SK-N-SH (cell line): Measurements from ENCODE around the gene ADORA3. TPM values are rescaled to one million over a fixed set of nuclear protein-coding genes. Genes with fewer than 3 reads are reported as not detected.

Source experiments
- CTCF ChIA-PET: fragments of 300-600, 350-600 bp; formaldehyde crosslinking; extraction: SDS; loops from one replicate; lab custom pipeline; 2021; lab: Yijun Ruan, JAX
- POLR2A ChIA-PET: fragments of 350-600 bp; sonication (Branson Sonifier 250); formaldehyde crosslinking; extraction: SDS; loops from one replicate; lab custom pipeline; 2020; ENCODE audit warnings: antibody characterized with exemption, inconsistent platforms; lab: Yijun Ruan, JAX
- DNase-seq: peaks from one replicate; pipeline ENCODE4 v3.0.0; 2012
- H2AFZ ChIP-seq: fragments of 200-600 bp; sonication (generic); 2 replicates; pipeline ENCODE4 v1.8.1; 2016; ENCODE audit warnings: antibody characterized with exemption, mild to moderate bottlenecking, low read depth
- H3F3A ChIP-seq: fragments of 200-600 bp; sonication (generic); replicated peaks from 2 replicates; pipeline ENCODE3; 2016; ENCODE audit warnings: antibody characterized with exemption, mild to moderate bottlenecking; ENCODE audit not compliant: insufficient read depth
- H3K27ac ChIP-seq, 2 experiments: fragments of 200-500 bp in 1 of 2; fragments of 200-600 bp in 1 of 2; sonication (Bioruptor generic) in 1 of 2; sonication (generic), shearing (Covaris generic) in 1 of 2; 2 replicates each; pipeline versions ENCODE4 v1.5.1 to v1.6.1; 2014 to 2016; ENCODE audit warnings: low read depth in 2 of 2, inconsistent platforms in 1 of 2, low read length in 1 of 2, mild to moderate bottlenecking in 1 of 2, mixed read lengths in 1 of 2
- H3K27me3 ChIP-seq: fragments of 200-600 bp; sonication (generic), shearing (Covaris generic); 2 replicates; pipeline ENCODE4 v1.6.1; 2016; ENCODE audit warnings: mixed run types; ENCODE audit not compliant: insufficient read depth
- H3K36me3 ChIP-seq, 2 experiments: fragments of 200-500 bp in 1 of 2; fragments of 200-600 bp in 1 of 2; sonication (Bioruptor generic) in 1 of 2; sonication (generic) in 1 of 2; replicated peaks in 1 of 2; 2 replicates each; pipeline versions ENCODE3 to v1.5.1; 2014 to 2016; ENCODE audit warnings: low read length in 1 of 2, mild to moderate bottlenecking in 1 of 2; ENCODE audit not compliant: insufficient read depth in 2 of 2, control insufficient read depth in 1 of 2
- H3K4me1 ChIP-seq, 2 experiments: fragments of 200-500 bp in 1 of 2; fragments of 200-600 bp in 1 of 2; sonication (Bioruptor generic) in 1 of 2; sonication (generic), shearing (Covaris generic) in 1 of 2; 2 replicates each; pipeline versions ENCODE4 v1.5.1 to v1.6.1; 2014 to 2016; ENCODE audit warnings: low read depth in 1 of 2, low read length in 1 of 2, mixed run types in 1 of 2; ENCODE audit not compliant: insufficient read depth in 2 of 2, control insufficient read depth in 1 of 2
- H3K4me2 ChIP-seq: fragments of 200-600 bp; sonication (generic), shearing (Covaris generic); 2 replicates; pipeline ENCODE4 v1.6.1; 2017; ENCODE audit warnings: mixed run types
- H3K4me3 ChIP-seq, 2 experiments: fragments of 200-500 bp in 1 of 2; fragments of 200-600 bp in 1 of 2; sonication (Bioruptor generic) in 1 of 2; sonication (generic), shearing (Covaris generic) in 1 of 2; 2 replicates each; pipeline versions ENCODE4 v1.5.1 to v1.8.1; 2014 to 2016; ENCODE audit warnings: low read depth in 2 of 2, inconsistent platforms in 1 of 2, low read length in 1 of 2, mild to moderate bottlenecking in 1 of 2, mixed read lengths in 1 of 2, moderate library complexity in 1 of 2
- H3K79me2 ChIP-seq: fragments of 200-600 bp; sonication (generic); 2 replicates; pipeline ENCODE4 v1.8.1; 2017; ENCODE audit warnings: mild to moderate bottlenecking; ENCODE audit not compliant: insufficient read depth
- H3K9ac ChIP-seq: fragments of 200-600 bp; sonication (generic); 2 replicates; pipeline ENCODE4 v1.6.1; 2017; ENCODE audit warnings: mixed run types
- H3K9me2 ChIP-seq: fragments of 200-600 bp; sonication (generic); 2 replicates; pipeline ENCODE4 v1.6.1; 2017; ENCODE audit warnings: mixed run types
- H3K9me3 ChIP-seq: fragments of 200-600 bp; sonication (generic); 2 replicates; pipeline ENCODE4 v1.6.1; 2017; ENCODE audit warnings: mixed run types, mild to moderate bottlenecking, moderate library complexity
- H4K20me1 ChIP-seq: fragments of 200-600 bp; sonication (generic); 2 replicates; pipeline ENCODE4 v1.6.1; 2017; ENCODE audit warnings: mild to moderate bottlenecking, mixed run types; ENCODE audit not compliant: insufficient read depth
- EP300 ChIP-seq, 2 experiments: IDR thresholded peaks; 2 replicates each; pipeline versions ENCODE4 v1.4.0 to v1.6.1; 2012; ENCODE audit warnings: borderline replicate concordance in 1 of 2, low read depth in 1 of 2, low read length in 1 of 2
- EZH2phosphoT487 ChIP-seq: fragments of 200-600 bp; sonication (generic); IDR thresholded peaks from 2 replicates; pipeline ENCODE4 v1.6.1; 2017; ENCODE audit warnings: low read depth, mixed run types, mild to moderate bottlenecking, antibody characterized with exemption, moderate library complexity, borderline replicate concordance
- NFIC ChIP-seq: IDR thresholded peaks from 2 replicates; pipeline ENCODE4 v1.4.0; 2012; ENCODE audit warnings: borderline replicate concordance
- TAF1 ChIP-seq: IDR thresholded peaks from 2 replicates; pipeline ENCODE4 v1.6.1; 2012; ENCODE audit warnings: low read depth, mild to moderate bottlenecking, low read length, moderate library complexity, borderline replicate concordance
- TCF12 ChIP-seq: IDR thresholded peaks from 2 replicates; pipeline ENCODE4 v1.4.0; 2012
- TEAD4 ChIP-seq: IDR thresholded peaks from 2 replicates; pipeline ENCODE4 v1.4.0; 2012; ENCODE audit warnings: mild to moderate bottlenecking, borderline replicate concordance; ENCODE audit not compliant: insufficient read depth
- WGBS: methylation state at CpG from one replicate; pipeline ENCODE4 v1.1.6; 2017; ENCODE audit warnings: low lambda C conversion rate; 5-methylcytosine and 5-hydroxymethylcytosine counted together
- polyA plus RNA-seq, 3 experiments: library from polyadenylated mRNA; depleted of rRNA; stranded (reverse); fragments of >200 nt; gene quantifications; 2 replicates each; pipeline ENCODE4 v1.2.3, GENCODE V29; 2012
- TF ChIP-seq, protein P1 (sequence below): IDR thresholded peaks from 2 replicates; pipeline ENCODE4 v1.4.0; 2012; ENCODE audit warnings: low read depth
- TF ChIP-seq, protein P2 (sequence below): IDR thresholded peaks from 2 replicates; pipeline ENCODE4 v1.6.1; 2012; ENCODE audit warnings: mild to moderate bottlenecking, low read depth, low read length, moderate library complexity
- TF ChIP-seq, protein P3 (sequence below): fragments of 200-600 bp; sonication (generic); IDR thresholded peaks from 2 replicates; pipeline ENCODE4 v1.6.1; 2017; ENCODE audit warnings: antibody characterized with exemption, mild to moderate bottlenecking, moderate library complexity
- TF ChIP-seq, protein P4 (sequence below): IDR thresholded peaks from 2 replicates; pipeline ENCODE4 v1.4.0; 2012; ENCODE audit warnings: low read depth, borderline replicate concordance

The ADORA3 gene
- polyA plus RNA-seq, 1 of the 3 experiments (the other 2 are of a cell fraction) = not detected

DNA sequence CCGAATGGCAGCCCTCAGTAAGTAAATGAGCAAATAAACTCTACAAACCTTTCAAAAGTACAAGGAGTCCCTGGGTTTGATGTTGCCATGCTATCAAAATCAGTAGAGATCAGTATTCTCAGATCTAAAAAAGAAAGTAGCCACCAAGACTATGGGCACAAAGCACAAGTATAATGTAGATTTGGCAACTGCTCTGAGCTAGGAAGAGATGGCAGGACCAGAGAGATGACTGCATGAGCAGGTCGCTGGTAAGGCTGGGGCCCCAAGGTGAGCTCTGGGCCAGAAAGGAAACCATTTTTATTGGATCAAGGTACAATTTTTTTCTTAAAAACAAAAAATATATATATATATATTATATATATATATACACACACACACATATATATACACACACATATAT, 3.1 kb upstream of the ADORA3 start (continued):
- no peak for TF ChIP-seq TEAD4
- no peak for TF ChIP-seq TAF1
- TF ChIP-seq, all 33 proteins: peak for 0

DNA sequence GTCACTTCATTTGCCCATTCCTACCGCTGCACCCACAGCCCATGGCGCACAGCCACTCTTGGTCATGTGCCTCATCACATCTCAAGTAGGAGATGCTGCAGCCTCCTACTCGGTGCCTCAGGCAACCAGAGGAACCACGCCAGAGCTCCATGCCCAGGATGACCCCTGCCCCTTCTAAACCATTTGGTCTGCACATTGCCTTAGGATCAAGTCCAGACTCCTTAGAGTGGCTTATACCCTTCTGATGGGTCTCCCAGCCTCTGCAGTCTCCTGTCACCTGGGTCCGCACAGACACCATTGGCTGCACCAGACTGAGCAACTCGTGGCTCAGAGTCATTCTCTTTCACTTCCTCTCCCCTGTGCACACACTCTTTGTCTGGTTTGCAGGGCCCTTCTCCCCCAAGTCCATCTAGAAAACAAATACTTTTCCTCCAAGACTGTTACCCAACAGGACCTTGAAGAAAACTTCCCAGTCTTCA, 2.2 kb upstream of the ADORA3 start:
- Histone ChIP-seq H3K27me3 (no peaks in the 10 kb centered on the region; the same call in 1 of the 2 replicates), H3K79me2 (no peaks in the 10 kb centered on the region), H3K4me2 (no peak overlapping the region), H3F3A (no peaks in the 10 kb centered on the region), H3K27ac (no peak overlapping the region), H2AFZ (no peak overlapping the region), H4K20me1 (no peaks in the 10 kb centered on the region), H3K36me3 (no peaks in the 10 kb centered on the region), H3K9me2 (no peaks in the 10 kb centered on the region), H3K9ac (no peak overlapping the region), H3K4me1 (peaks cover 8 to 9% of the 10 kb centered on the region in 2 experiments; a peak in 2 of 4 replicates), H3K4me3 (no peak overlapping the region)
- 74% methylated on average over 5 of the region's 6 CpGs for WGBS
- no peak for DNase-seq
- ChIA-PET CTCF (interaction anchor here (3.4 to 5.3 kb wide), 4 partner anchors 9 to 262 kb away, joined by 36 to 64 read pairs (median 46); no protein-coding TSS in a partner anchor), POLR2A (no interaction called here)
- TF ChIP-seq, protein P1, sequence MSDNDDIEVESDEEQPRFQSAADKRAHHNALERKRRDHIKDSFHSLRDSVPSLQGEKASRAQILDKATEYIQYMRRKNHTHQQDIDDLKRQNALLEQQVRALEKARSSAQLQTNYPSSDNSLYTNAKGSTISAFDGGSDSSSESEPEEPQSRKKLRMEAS = no peak
- TF ChIP-seq NFIC (no peak), EP300 (IDR thresholded peaks at IDR 0.05; ENCODE audit: borderline replicate concordance in 1 of 2, low read depth in 1 of 2, low read length in 1 of 2) (no peak)
- TF ChIP-seq, protein P2, sequence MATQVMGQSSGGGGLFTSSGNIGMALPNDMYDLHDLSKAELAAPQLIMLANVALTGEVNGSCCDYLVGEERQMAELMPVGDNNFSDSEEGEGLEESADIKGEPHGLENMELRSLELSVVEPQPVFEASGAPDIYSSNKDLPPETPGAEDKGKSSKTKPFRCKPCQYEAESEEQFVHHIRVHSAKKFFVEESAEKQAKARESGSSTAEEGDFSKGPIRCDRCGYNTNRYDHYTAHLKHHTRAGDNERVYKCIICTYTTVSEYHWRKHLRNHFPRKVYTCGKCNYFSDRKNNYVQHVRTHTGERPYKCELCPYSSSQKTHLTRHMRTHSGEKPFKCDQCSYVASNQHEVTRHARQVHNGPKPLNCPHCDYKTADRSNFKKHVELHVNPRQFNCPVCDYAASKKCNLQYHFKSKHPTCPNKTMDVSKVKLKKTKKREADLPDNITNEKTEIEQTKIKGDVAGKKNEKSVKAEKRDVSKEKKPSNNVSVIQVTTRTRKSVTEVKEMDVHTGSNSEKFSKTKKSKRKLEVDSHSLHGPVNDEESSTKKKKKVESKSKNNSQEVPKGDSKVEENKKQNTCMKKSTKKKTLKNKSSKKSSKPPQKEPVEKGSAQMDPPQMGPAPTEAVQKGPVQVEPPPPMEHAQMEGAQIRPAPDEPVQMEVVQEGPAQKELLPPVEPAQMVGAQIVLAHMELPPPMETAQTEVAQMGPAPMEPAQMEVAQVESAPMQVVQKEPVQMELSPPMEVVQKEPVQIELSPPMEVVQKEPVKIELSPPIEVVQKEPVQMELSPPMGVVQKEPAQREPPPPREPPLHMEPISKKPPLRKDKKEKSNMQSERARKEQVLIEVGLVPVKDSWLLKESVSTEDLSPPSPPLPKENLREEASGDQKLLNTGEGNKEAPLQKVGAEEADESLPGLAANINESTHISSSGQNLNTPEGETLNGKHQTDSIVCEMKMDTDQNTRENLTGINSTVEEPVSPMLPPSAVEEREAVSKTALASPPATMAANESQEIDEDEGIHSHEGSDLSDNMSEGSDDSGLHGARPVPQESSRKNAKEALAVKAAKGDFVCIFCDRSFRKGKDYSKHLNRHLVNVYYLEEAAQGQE = no peak
- TF ChIP-seq, all 33 proteins: peak for 0
- no peaks in the 10 kb centered on the region for H3K9me3 ChIP-seq

DNA sequence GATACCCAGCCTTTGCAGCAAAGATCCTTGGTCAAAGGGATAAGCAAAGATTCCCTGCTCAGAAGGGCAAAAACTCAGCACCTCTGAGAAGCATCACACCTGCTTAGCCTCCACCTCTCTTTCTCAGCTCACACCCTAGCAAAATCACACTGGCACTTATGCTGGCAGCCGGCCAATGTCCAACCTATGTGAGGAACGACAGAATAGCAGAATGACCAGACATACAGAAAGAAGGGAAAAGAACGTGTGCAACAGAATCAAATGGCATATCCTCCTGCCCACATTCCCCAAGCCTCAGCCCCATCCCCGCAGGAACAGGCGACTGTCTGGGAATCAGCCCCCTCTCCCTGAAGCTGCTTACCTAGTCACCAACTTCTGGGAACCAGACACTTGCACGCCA, 664 bp upstream of the ADORA3 start:
- Histone ChIP-seq H3K79me2 (no peaks in the 10 kb centered on the region), H4K20me1 (no peaks in the 10 kb centered on the region), H3F3A (no peaks in the 10 kb centered on the region), H3K9me3 (no peaks in the 10 kb centered on the region), H2AFZ (no peak overlapping the region), H3K4me2 (no peak overlapping the region), H3K4me3 (no peak overlapping the region), H3K36me3 (no peaks in the 10 kb centered on the region), H3K4me1 (peaks cover 8 to 9% of the 10 kb centered on the region in 2 experiments; a peak in 2 of 4 replicates), H3K9me2 (no peaks in the 10 kb centered on the region), H3K9ac (no peak overlapping the region), H3K27ac (no peak overlapping the region), H3K27me3 (no peaks in the 10 kb centered on the region; the same call in 1 of the 2 replicates)
- 44% methylated on average over 6 of the region's 6 CpGs for WGBS
- ChIA-PET POLR2A (no interaction called here), CTCF (interaction anchor here (1.7 kb wide), 1 partner anchor 265 kb away, joined by 13 read pairs; no protein-coding TSS in a partner anchor)
- TF ChIP-seq, protein P3, sequence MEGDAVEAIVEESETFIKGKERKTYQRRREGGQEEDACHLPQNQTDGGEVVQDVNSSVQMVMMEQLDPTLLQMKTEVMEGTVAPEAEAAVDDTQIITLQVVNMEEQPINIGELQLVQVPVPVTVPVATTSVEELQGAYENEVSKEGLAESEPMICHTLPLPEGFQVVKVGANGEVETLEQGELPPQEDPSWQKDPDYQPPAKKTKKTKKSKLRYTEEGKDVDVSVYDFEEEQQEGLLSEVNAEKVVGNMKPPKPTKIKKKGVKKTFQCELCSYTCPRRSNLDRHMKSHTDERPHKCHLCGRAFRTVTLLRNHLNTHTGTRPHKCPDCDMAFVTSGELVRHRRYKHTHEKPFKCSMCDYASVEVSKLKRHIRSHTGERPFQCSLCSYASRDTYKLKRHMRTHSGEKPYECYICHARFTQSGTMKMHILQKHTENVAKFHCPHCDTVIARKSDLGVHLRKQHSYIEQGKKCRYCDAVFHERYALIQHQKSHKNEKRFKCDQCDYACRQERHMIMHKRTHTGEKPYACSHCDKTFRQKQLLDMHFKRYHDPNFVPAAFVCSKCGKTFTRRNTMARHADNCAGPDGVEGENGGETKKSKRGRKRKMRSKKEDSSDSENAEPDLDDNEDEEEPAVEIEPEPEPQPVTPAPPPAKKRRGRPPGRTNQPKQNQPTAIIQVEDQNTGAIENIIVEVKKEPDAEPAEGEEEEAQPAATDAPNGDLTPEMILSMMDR = no peak
- TF ChIP-seq TCF12 (no peak), EZH2phosphoT487 (no peak)
- TF ChIP-seq, protein P4, sequence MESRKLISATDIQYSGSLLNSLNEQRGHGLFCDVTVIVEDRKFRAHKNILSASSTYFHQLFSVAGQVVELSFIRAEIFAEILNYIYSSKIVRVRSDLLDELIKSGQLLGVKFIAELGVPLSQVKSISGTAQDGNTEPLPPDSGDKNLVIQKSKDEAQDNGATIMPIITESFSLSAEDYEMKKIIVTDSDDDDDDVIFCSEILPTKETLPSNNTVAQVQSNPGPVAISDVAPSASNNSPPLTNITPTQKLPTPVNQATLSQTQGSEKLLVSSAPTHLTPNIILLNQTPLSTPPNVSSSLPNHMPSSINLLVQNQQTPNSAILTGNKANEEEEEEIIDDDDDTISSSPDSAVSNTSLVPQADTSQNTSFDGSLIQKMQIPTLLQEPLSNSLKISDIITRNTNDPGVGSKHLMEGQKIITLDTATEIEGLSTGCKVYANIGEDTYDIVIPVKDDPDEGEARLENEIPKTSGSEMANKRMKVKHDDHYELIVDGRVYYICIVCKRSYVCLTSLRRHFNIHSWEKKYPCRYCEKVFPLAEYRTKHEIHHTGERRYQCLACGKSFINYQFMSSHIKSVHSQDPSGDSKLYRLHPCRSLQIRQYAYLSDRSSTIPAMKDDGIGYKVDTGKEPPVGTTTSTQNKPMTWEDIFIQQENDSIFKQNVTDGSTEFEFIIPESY = no peak
- DNase-seq = no peak
